MM.1S (cell line): ENCODE results near the gene SCFD2.

ENCODE experiments used
- DNase-seq: peaks from one replicate; pipeline ENCODE4 v3.0.0-alpha.2; 2015
- H2AFZ ChIP-seq: fragments of 300-600 bp; sonication (generic); 2 replicates; pipeline ENCODE4 v1.6.0; 2016; ENCODE audit warnings: antibody characterized with exemption, low read length
- H3F3A ChIP-seq: fragments of 300-600 bp; sonication (generic); 2 replicates; pipeline ENCODE4 v1.6.1; 2016; ENCODE audit warnings: mild to moderate bottlenecking, antibody characterized with exemption, low read length, moderate library complexity, mixed read lengths; ENCODE audit not compliant: insufficient read depth
- H3K27ac ChIP-seq: fragments of 300-600 bp; sonication (generic); 2 replicates; pipeline ENCODE4 v1.5.1; 2016; ENCODE audit warnings: mild to moderate bottlenecking, low read length
- H3K27me3 ChIP-seq: fragments of 300-600 bp; sonication (generic); replicated peaks from 2 replicates; pipeline ENCODE4 v1.6.0; 2016; ENCODE audit warnings: low read length; ENCODE audit not compliant: insufficient read depth
- H3K36me3 ChIP-seq: fragments of 300-600 bp; sonication (generic); replicated peaks from 2 replicates; pipeline ENCODE4 v1.6.1; 2016; ENCODE audit warnings: mild to moderate bottlenecking, low read length, mixed read lengths; ENCODE audit not compliant: insufficient read depth
- H3K4me1 ChIP-seq: fragments of 300-600 bp; sonication (generic); 2 replicates; pipeline ENCODE4 v1.6.1; 2016; ENCODE audit warnings: low read length, mixed read lengths
- H3K4me2 ChIP-seq: fragments of 300-600 bp; sonication (generic); 2 replicates; pipeline ENCODE4 v1.6.0; 2016; ENCODE audit warnings: low read depth, low read length
- H3K4me3 ChIP-seq: fragments of 300-600 bp; sonication (generic); 2 replicates; pipeline ENCODE4 v1.5.1; 2016; ENCODE audit warnings: low read length, mixed read lengths
- H3K79me2 ChIP-seq: fragments of 300-600 bp; sonication (generic); 2 replicates; pipeline ENCODE4 v1.6.1; 2016; ENCODE audit warnings: mixed run types, low read length, mixed read lengths
- H3K9ac ChIP-seq: fragments of 300-600 bp; sonication (generic); 2 replicates; pipeline ENCODE4 v1.6.1; 2016; ENCODE audit warnings: low read length, mixed read lengths
- H3K9me2 ChIP-seq: fragments of 300-600 bp; sonication (generic); replicated peaks from 2 replicates; pipeline ENCODE4 v1.6.1; 2016; ENCODE audit warnings: mild to moderate bottlenecking, low read length, mixed read lengths; ENCODE audit not compliant: insufficient read depth
- H3K9me3 ChIP-seq: fragments of 300-600 bp; sonication (generic); replicated peaks from 2 replicates; pipeline ENCODE4 v1.6.1; 2016; ENCODE audit warnings: mild to moderate bottlenecking, low read length, mixed read lengths; ENCODE audit not compliant: insufficient read depth
- H4K20me1 ChIP-seq: fragments of 300-600 bp; sonication (generic); 2 replicates; pipeline ENCODE4 v1.6.1; 2016; ENCODE audit warnings: mild to moderate bottlenecking, low read length, moderate library complexity, mixed read lengths; ENCODE audit not compliant: insufficient read depth
- CTCF ChIP-seq: fragments of 300-600 bp; sonication (generic); IDR thresholded peaks from 2 replicates; pipeline ENCODE4 v1.5.1; 2016; ENCODE audit warnings: antibody characterized with exemption, low read length, mixed read lengths
- EZH2 ChIP-seq: fragments of 300-600 bp; sonication (generic); optimal IDR thresholded peaks from 2 replicates; pipeline ENCODE3; 2017; ENCODE audit warnings: low read depth, mild to moderate bottlenecking, antibody characterized with exemption, low read length, mixed read lengths
- EZH2phosphoT487 ChIP-seq: fragments of 300-600 bp; sonication (generic); IDR thresholded peaks from 2 replicates; pipeline ENCODE4 v1.6.1; 2018; ENCODE audit warnings: antibody characterized with exemption, low read length

Gene SCFD2

GRCh38 chr4:53366301-53366716, 448 bp upstream of the SCFD2 start:
- H3K4me1 ChIP-seq, result peaks cover 22% of the 10 kb centered on the region
- peak overlapping the region; percentile 93 for H2AFZ ChIP-seq
- peak overlapping the region; percentile 89; the same call in 1 of the 2 replicates for H3K9ac ChIP-seq
- no peak for DNase-seq
- no peaks in the 10 kb centered on the region for H3K9me3 ChIP-seq
- no peaks in the 10 kb centered on the region for H3K27me3 ChIP-seq
- TF ChIP-seq CTCF (no peak), EZH2 (no peak), EZH2phosphoT487 (no peak)
- peak overlapping the region; percentile 99 for H3K4me3 ChIP-seq
- peak overlapping the region; percentile 84 for H3K4me2 ChIP-seq
- peaks cover 3% of the 10 kb centered on the region; the same call in 1 of the 2 replicates for H3F3A ChIP-seq
- H4K20me1 ChIP-seq, result no peaks in the 10 kb centered on the region; the same call in 1 of the 2 replicates
- H3K36me3 ChIP-seq, result no peaks in the 10 kb centered on the region
- peaks cover 45% of the 10 kb centered on the region for H3K79me2 ChIP-seq
- H3K9me2 ChIP-seq, result no peaks in the 10 kb centered on the region
- H3K27ac ChIP-seq, result peak overlapping the region; percentile 76

GRCh38 chr4:53365121-53365485, 758 bp downstream of the SCFD2 start:
- H3K9ac ChIP-seq, result peak overlapping the region; percentile 89
- H3K4me3 ChIP-seq, result peak overlapping the region; percentile 99
- no peaks in the 10 kb centered on the region for H3K9me3 ChIP-seq
- H3K4me1 ChIP-seq, result peaks cover 22% of the 10 kb centered on the region
- no peaks in the 10 kb centered on the region for H3K36me3 ChIP-seq
- DNase-seq, result peak; percentile 39
- peaks cover 3% of the 10 kb centered on the region; the same call in 1 of the 2 replicates for H3F3A ChIP-seq
- peaks cover 57% of the 10 kb centered on the region for H3K79me2 ChIP-seq
- H3K27me3 ChIP-seq, result no peaks in the 10 kb centered on the region
- H2AFZ ChIP-seq, result peak overlapping the region; percentile 87
- H3K4me2 ChIP-seq, result peak overlapping the region; percentile 89
- TF ChIP-seq EZH2phosphoT487, result no peak
- no peak for TF ChIP-seq EZH2
- TF ChIP-seq CTCF, result no peak
- no peaks in the 10 kb centered on the region for H3K9me2 ChIP-seq
- H4K20me1 ChIP-seq, result no peaks in the 10 kb centered on the region; the same call in 1 of the 2 replicates
- peak overlapping the region; percentile 76; the same call in 1 of the 2 replicates for H3K27ac ChIP-seq

GRCh38 chr4:53364624-53365023, 1.2 kb downstream of the SCFD2 start:
- no peak overlapping the region for H3K27ac ChIP-seq
- peak overlapping the region; percentile 99 for H3K4me3 ChIP-seq
- peaks cover 62% of the 10 kb centered on the region for H3K79me2 ChIP-seq
- peak overlapping the region; percentile 89; the same call in 1 of the 2 replicates for H3K9ac ChIP-seq
- peaks cover 22% of the 10 kb centered on the region for H3K4me1 ChIP-seq
- no peaks in the 10 kb centered on the region for H3K36me3 ChIP-seq
- DNase-seq, result no peak
- H3F3A ChIP-seq, result peaks cover 3% of the 10 kb centered on the region; the same call in 1 of the 2 replicates
- no peaks in the 10 kb centered on the region for H3K27me3 ChIP-seq
- no peaks in the 10 kb centered on the region; the same call in 1 of the 2 replicates for H4K20me1 ChIP-seq
- no peaks in the 10 kb centered on the region for H3K9me2 ChIP-seq
- peak overlapping the region; percentile 89 for H3K4me2 ChIP-seq
- H3K9me3 ChIP-seq, result no peaks in the 10 kb centered on the region
- TF ChIP-seq EZH2 (no peak), EZH2phosphoT487 (no peak), CTCF (no peak)
- no peak overlapping the region for H2AFZ ChIP-seq
